H9 (cell line): Measurements from ENCODE around the gene MICOS13. TPM values are rescaled to one million over a fixed set of nuclear protein-coding genes. Genes with fewer than 3 reads are reported as not detected.

Experiments used
- DNase-seq: peaks from one replicate; pipeline ENCODE4 v3.0.0-alpha.2; 2017
- H2AFZ ChIP-seq: one replicate; pipeline ENCODE4 v1.6.1; 2013; ENCODE audit warnings: mild to moderate bottlenecking, low read length, control low read depth, moderate library complexity
- H2AK5ac ChIP-seq: 2 replicates; pipeline ENCODE4 v1.6.1; 2013; ENCODE audit warnings: low read length, control low read depth, mixed read lengths; ENCODE audit not compliant: insufficient read length
- H2BK120ac ChIP-seq: one replicate; pipeline ENCODE4 v1.6.1; 2013; ENCODE audit warnings: low read depth, mild to moderate bottlenecking, low read length, control low read depth, inconsistent platforms; ENCODE audit not compliant: poor library complexity, severe bottlenecking
- H2BK12ac ChIP-seq: 2 replicates; pipeline ENCODE4 v1.6.1; 2013; ENCODE audit warnings: low read length, control low read depth, mixed read lengths, low read depth; ENCODE audit not compliant: insufficient read length
- H2BK15ac ChIP-seq: 2 replicates; pipeline ENCODE4 v1.6.1; 2013; ENCODE audit warnings: low read depth, low read length, control low read depth
- H2BK20ac ChIP-seq: one replicate; pipeline ENCODE4 v1.6.1; 2013; ENCODE audit warnings: low read depth, mild to moderate bottlenecking, low read length, control low read depth, inconsistent platforms; ENCODE audit not compliant: poor library complexity, severe bottlenecking
- H2BK5ac ChIP-seq: 2 replicates; pipeline ENCODE4 v1.6.1; 2013; ENCODE audit warnings: low read length, control low read depth, mixed read lengths; ENCODE audit not compliant: insufficient read length
- H3K14ac ChIP-seq: 2 replicates; pipeline ENCODE4 v1.6.1; 2013; ENCODE audit warnings: low read length, control low read depth; ENCODE audit not compliant: insufficient read depth
- H3K18ac ChIP-seq: 2 replicates; pipeline ENCODE4 v1.6.1; 2013; ENCODE audit warnings: low read depth, mild to moderate bottlenecking, mixed read lengths, low read length, control low read depth; ENCODE audit not compliant: insufficient read length
- H3K23ac ChIP-seq: 2 replicates; pipeline ENCODE4 v1.6.1; 2013; ENCODE audit warnings: low read length, control low read depth, mixed read lengths, low read depth; ENCODE audit not compliant: insufficient read length
- H3K23me2 ChIP-seq: 2 replicates; pipeline ENCODE4 v1.6.1; 2013; ENCODE audit warnings: low read depth, mild to moderate bottlenecking, mixed read lengths, low read length, control low read depth; ENCODE audit not compliant: insufficient read length, poor library complexity, severe bottlenecking
- H3K27ac ChIP-seq: 2 replicates; pipeline ENCODE4 v1.5.1; 2013; ENCODE audit warnings: low read length, control low read depth, mixed read lengths, low read depth; ENCODE audit not compliant: insufficient read length
- H3K27me3 ChIP-seq: 2 replicates; pipeline ENCODE4 v1.6.1; 2013; ENCODE audit warnings: low read length, control low read depth, inconsistent platforms; ENCODE audit not compliant: insufficient read depth
- H3K4ac ChIP-seq: 2 replicates; pipeline ENCODE4 v1.6.1; 2013; ENCODE audit warnings: low read depth, mild to moderate bottlenecking, control low read depth, inconsistent platforms, low read length, moderate library complexity
- H3K4me1 ChIP-seq: 2 replicates; pipeline ENCODE4 v1.6.1; 2013; ENCODE audit warnings: low read length, control low read depth, inconsistent platforms; ENCODE audit not compliant: insufficient read depth
- H3K4me2 ChIP-seq: 2 replicates; pipeline ENCODE4 v1.6.1; 2013; ENCODE audit warnings: low read length, control low read depth, mixed read lengths; ENCODE audit not compliant: insufficient read length, insufficient read depth
- H3K56ac ChIP-seq: 2 replicates; pipeline ENCODE4 v1.6.1; 2013; ENCODE audit warnings: low read depth, mild to moderate bottlenecking, mixed read lengths, low read length, control low read depth; ENCODE audit not compliant: insufficient read length
- H3K79me1 ChIP-seq: 2 replicates; pipeline ENCODE4 v1.6.1; 2013; ENCODE audit warnings: low read depth, mild to moderate bottlenecking, moderate library complexity, low read length, control low read depth, inconsistent platforms; ENCODE audit not compliant: insufficient read depth, poor library complexity, severe bottlenecking
- H3K79me2 ChIP-seq: 2 replicates; pipeline ENCODE4 v1.6.1; 2013; ENCODE audit warnings: low read length, control low read depth, inconsistent platforms; ENCODE audit not compliant: insufficient read depth
- H3K9ac ChIP-seq: 2 replicates; pipeline ENCODE4 v1.6.1; 2013; ENCODE audit warnings: low read length, control low read depth, mixed read lengths; ENCODE audit not compliant: insufficient read length; ENCODE audit errors: extremely low read depth
- H3K9me3 ChIP-seq: one replicate; pipeline ENCODE4 v1.6.1; 2013; ENCODE audit warnings: low read depth, low read length, inconsistent platforms; ENCODE audit not compliant: control insufficient read depth
- H3T11ph ChIP-seq: one replicate; pipeline ENCODE4 v1.6.1; 2013; ENCODE audit warnings: mild to moderate bottlenecking, low read length, control low read depth, inconsistent platforms
- H4K20me1 ChIP-seq: one replicate; pipeline ENCODE4 v1.6.1; 2013; ENCODE audit not compliant: control insufficient read depth, insufficient read length, insufficient read depth
- H4K5ac ChIP-seq: 2 replicates; pipeline ENCODE4 v1.6.1; 2013; ENCODE audit warnings: low read depth, mild to moderate bottlenecking, mixed read lengths, low read length, control low read depth; ENCODE audit not compliant: insufficient read length
- H4K8ac ChIP-seq: replicated peaks from 2 replicates; pipeline ENCODE4 v1.6.1; 2013; ENCODE audit warnings: low read length, control low read depth, mixed read lengths, low read depth; ENCODE audit not compliant: insufficient read length
- H4K91ac ChIP-seq: 2 replicates; pipeline ENCODE4 v1.6.1; 2013; ENCODE audit warnings: low read depth, mild to moderate bottlenecking, moderate library complexity, mixed read lengths, low read length, control low read depth; ENCODE audit not compliant: insufficient read length
- H3K27ac Mint-ChIP-seq, 3 experiments: 2 replicates in 2 of 3; 3 replicates in 1 of 3; pipeline ENCODE4 v1.8.0; 2020 to 2021; ENCODE audit warnings: mixed read lengths in 3 of 3, mild to moderate bottlenecking in 1 of 3, moderate library complexity in 1 of 3
- H3K27me3 Mint-ChIP-seq: 2 replicates; pipeline ENCODE4 v1.8.0; 2021; ENCODE audit warnings: low read depth, mild to moderate bottlenecking, moderate library complexity, mixed read lengths
- H3K36me3 Mint-ChIP-seq, 3 experiments: 2 replicates in 2 of 3; 3 replicates in 1 of 3; pipeline ENCODE4 v1.8.0; 2020 to 2021; ENCODE audit warnings: low read depth in 3 of 3, mixed read lengths in 3 of 3; ENCODE audit not compliant: insufficient read depth in 1 of 3
- H3K4me1 Mint-ChIP-seq, 2 experiments: 2 replicates each; pipeline ENCODE4 v1.8.0; 2020; ENCODE audit warnings: mixed read lengths in 2 of 2
- H3K4me3 Mint-ChIP-seq, 2 experiments: 2 replicates in 1 of 2; 3 replicates in 1 of 2; pipeline ENCODE4 v1.8.0; 2020 to 2021; ENCODE audit warnings: mild to moderate bottlenecking in 2 of 2, mixed read lengths in 2 of 2, moderate library complexity in 1 of 2
- H3K9me3 Mint-ChIP-seq, 2 experiments: 2 replicates in 1 of 2; 3 replicates in 1 of 2; pipeline ENCODE4 v1.8.0; 2020; ENCODE audit warnings: mild to moderate bottlenecking in 2 of 2, mixed read lengths in 2 of 2, moderate library complexity in 1 of 2
- CTCF ChIP-seq: fragments of 200-600 bp; sonication (generic); conservative IDR thresholded peaks from 3 replicates; pipeline ENCODE4 v1.8.0; 2021; ENCODE audit warnings: antibody characterized with exemption, mild to moderate bottlenecking
- WGBS: extraction: QIAGEN DNeasy Blood & Tissue Kit; methylation state at CpG from one replicate; pipeline ENCODE4 v1.1.7; 2013; ENCODE audit warnings: missing lambda C conversion rate, low lambda C conversion rate, mixed read lengths; ENCODE audit not compliant: insufficient read length; ENCODE audit errors: extremely low coverage; 5-methylcytosine and 5-hydroxymethylcytosine counted together
- total RNA-seq: library from RNA; stranded (reverse); gene quantifications from 2 replicates; pipeline ENCODE4 v1.2.1, GENCODE V29; 2021

The MICOS13 gene
- total RNA-seq, 1 experiment from 2014 or later = 23.8 TPM

GRCh38 chr19:5714816-5715215, 34.5 kb upstream of the MICOS13 start:
- Mint-ChIP-seq H3K9me3 (no peaks in the 10 kb centered on the region; a peak in 1 of 5 replicates), H3K36me3 (peaks cover 35 to 67% (median 56%) of the 10 kb centered on the region in 3 experiments), H3K4me1 (peaks cover 16 to 18% of the 10 kb centered on the region in 2 experiments), H3K27me3 (no peaks in the 10 kb centered on the region), H3K4me3 (no peak overlapping the region), H3K27ac (no peak overlapping the region)
- Histone ChIP-seq H2AFZ (no peak overlapping the region), H3K79me2 (peaks cover 31% of the 10 kb centered on the region), H4K8ac (no peak overlapping the region), H3K4me1 (no peaks in the 10 kb centered on the region), H3K14ac (no peak overlapping the region), H2AK5ac (no peak overlapping the region), H3K27ac (no peak overlapping the region), H3K4me2 (no peak overlapping the region), H3K23ac (no peak overlapping the region), H2BK12ac (no peak overlapping the region), H3K27me3 (no peaks in the 10 kb centered on the region), H2BK20ac (no peak overlapping the region), H4K5ac (no peak overlapping the region), H3K9me3 (no peaks in the 10 kb centered on the region), H4K91ac (no peak overlapping the region), H3K56ac (no peak overlapping the region), H4K20me1 (no peaks in the 10 kb centered on the region), H2BK15ac (no peak overlapping the region), H3K18ac (no peak overlapping the region), H3T11ph (no peak overlapping the region), H2BK5ac (no peak overlapping the region), H3K79me1 (peaks cover 4% of the 10 kb centered on the region), H3K4ac (no peak overlapping the region), H3K23me2 (peaks cover 12% of the 10 kb centered on the region), H2BK120ac (no peak overlapping the region), H3K9ac (no peak overlapping the region)
- no peak for DNase-seq
- no CpG with 5 or more reads among the region's 10 CpGs for WGBS
- TF ChIP-seq CTCF = no peak
